Parathyroid adenoma (tissue), 2 donors: ENCODE data around the gene GPR183.
A peak's percentile ranks its signal among the peaks of the same experiment; 100 is the strongest.

Experiments
- H2AFZ ChIP-seq: fragments of 300-600 bp; sonication (generic); one replicate; pipeline ENCODE4 v1.7.0; 2017; ENCODE audit warnings: antibody characterized with exemption, mild to moderate bottlenecking
- H3K27ac ChIP-seq: fragments of 300-600 bp; sonication (generic); one replicate; pipeline ENCODE4 v1.7.0; 2017
- H3K27me3 ChIP-seq: fragments of 300-600 bp; sonication (generic); one replicate; pipeline ENCODE4 v1.7.0; 2017; ENCODE audit warnings: low read length; ENCODE audit not compliant: control insufficient read depth, insufficient read depth
- H3K36me3 ChIP-seq: fragments of 300-600 bp; sonication (generic); one replicate; pipeline ENCODE4 v1.7.0; 2017; ENCODE audit warnings: low read length; ENCODE audit not compliant: control insufficient read depth, insufficient read depth
- H3K4me1 ChIP-seq: fragments of 300-600 bp; sonication (generic); one replicate; pipeline ENCODE4 v1.7.0; 2017; ENCODE audit warnings: control low read depth
- H3K4me2 ChIP-seq: fragments of 300-600 bp; sonication (generic); one replicate; pipeline ENCODE4 v1.7.0; 2017; ENCODE audit warnings: low read length
- H3K4me3 ChIP-seq: fragments of 300-600 bp; sonication (generic); one replicate; pipeline ENCODE4 v1.7.0; 2017; ENCODE audit warnings: low read depth, low read length
- H3K79me2 ChIP-seq: fragments of 300-600 bp; sonication (generic); one replicate; pipeline ENCODE4 v1.7.0; 2017; ENCODE audit warnings: control low read depth
- H3K9ac ChIP-seq: fragments of 300-600 bp; sonication (generic); one replicate; pipeline ENCODE4 v1.7.0; 2017; ENCODE audit warnings: mild to moderate bottlenecking
- H3K9me3 ChIP-seq: fragments of 300-600 bp; sonication (generic); one replicate; pipeline ENCODE4 v1.7.0; 2017; ENCODE audit warnings: low read length; ENCODE audit not compliant: control insufficient read depth
- CTCF ChIP-seq: fragments of 300-600 bp; sonication (generic); IDR thresholded peaks from one replicate; pipeline ENCODE4 v1.7.0; 2017; ENCODE audit warnings: antibody characterized with exemption, mild to moderate bottlenecking
- donor health status: primary hyperparathyroidism.

Gene GPR183

GRCh38 chr13:99272481-99272880 lies 34.7 kb downstream of the GPR183 start:
- Histone ChIP-seq H3K9ac (no peak overlapping the region), H3K9me3 (no peaks in the 10 kb centered on the region), H3K36me3 (no peaks in the 10 kb centered on the region), H3K27ac (no peak overlapping the region), H2AFZ (no peak overlapping the region), H3K79me2 (peaks cover 14% of the 10 kb centered on the region), H3K4me2 (no peak overlapping the region), H3K4me1 (no peaks in the 10 kb centered on the region), H3K4me3 (no peak overlapping the region), H3K27me3 (no peaks in the 10 kb centered on the region)
- no peak for TF ChIP-seq CTCF

- H3K9me3 ChIP-seq = no peaks in the 10 kb centered on the region
- no peak overlapping the region for H3K27ac ChIP-seq
- no peak overlapping the region for H3K4me3 ChIP-seq
- no peaks in the 10 kb centered on the region for H3K36me3 ChIP-seq
- TF ChIP-seq CTCF = no peak
- no peaks in the 10 kb centered on the region for H3K4me1 ChIP-seq
- H3K79me2 ChIP-seq = peaks cover 10% of the 10 kb centered on the region
- no peaks in the 10 kb centered on the region for H3K27me3 ChIP-seq
- no peak overlapping the region for H3K4me2 ChIP-seq
- no peak overlapping the region for H2AFZ ChIP-seq
- H3K9ac ChIP-seq = no peak overlapping the region
These were observed 36.0 kb downstream of the GPR183 start for GRCh38 chr13:99271249-99271648.

- Histone ChIP-seq H3K27ac (no peak overlapping the region), H3K4me2 (no peak overlapping the region), H3K4me1 (no peaks in the 10 kb centered on the region), H3K79me2 (peaks cover 10% of the 10 kb centered on the region), H3K27me3 (no peaks in the 10 kb centered on the region), H3K4me3 (no peak overlapping the region), H3K9me3 (no peaks in the 10 kb centered on the region), H3K9ac (no peak overlapping the region), H2AFZ (no peak overlapping the region), H3K36me3 (no peaks in the 10 kb centered on the region)
- TF ChIP-seq CTCF = no peak
These were observed 36.7 kb downstream of the GPR183 start for GRCh38 chr13:99270518-99270917.

- Histone ChIP-seq H3K27ac (no peak overlapping the region), H3K9me3 (no peaks in the 10 kb centered on the region), H3K79me2 (peaks cover 9% of the 10 kb centered on the region), H2AFZ (no peak overlapping the region), H3K4me1 (no peaks in the 10 kb centered on the region), H3K36me3 (no peaks in the 10 kb centered on the region), H3K9ac (no peak overlapping the region), H3K4me3 (no peak overlapping the region), H3K27me3 (no peaks in the 10 kb centered on the region), H3K4me2 (no peak overlapping the region)
- peak; percentile 44 for TF ChIP-seq CTCF
These were observed 37.5 kb downstream of the GPR183 start for GRCh38 chr13:99269627-99270241.

- no peaks in the 10 kb centered on the region for H3K36me3 ChIP-seq
- no peak overlapping the region for H3K4me2 ChIP-seq
- TF ChIP-seq CTCF = no peak
- no peaks in the 10 kb centered on the region for H3K4me1 ChIP-seq
- H3K9ac ChIP-seq = no peak overlapping the region
- H3K27me3 ChIP-seq = no peaks in the 10 kb centered on the region
- no peaks in the 10 kb centered on the region for H3K9me3 ChIP-seq
- H3K4me3 ChIP-seq = no peak overlapping the region
- peaks cover 8% of the 10 kb centered on the region for H3K79me2 ChIP-seq
- no peak overlapping the region for H2AFZ ChIP-seq
- H3K27ac ChIP-seq = no peak overlapping the region
These were observed 38.4 kb downstream of the GPR183 start for GRCh38 chr13:99268822-99269221.
